Midbrain (tissue), 1 donor: ENCODE data around the gene KPNA1.
A peak's percentile ranks its signal among the peaks of the same experiment; 100 is the strongest.

Experiments used
- DNase-seq: peaks from one replicate; lab custom pipeline; 2025; lab: John Stamatoyannopoulos, UW

KPNA1 gene

DNA sequence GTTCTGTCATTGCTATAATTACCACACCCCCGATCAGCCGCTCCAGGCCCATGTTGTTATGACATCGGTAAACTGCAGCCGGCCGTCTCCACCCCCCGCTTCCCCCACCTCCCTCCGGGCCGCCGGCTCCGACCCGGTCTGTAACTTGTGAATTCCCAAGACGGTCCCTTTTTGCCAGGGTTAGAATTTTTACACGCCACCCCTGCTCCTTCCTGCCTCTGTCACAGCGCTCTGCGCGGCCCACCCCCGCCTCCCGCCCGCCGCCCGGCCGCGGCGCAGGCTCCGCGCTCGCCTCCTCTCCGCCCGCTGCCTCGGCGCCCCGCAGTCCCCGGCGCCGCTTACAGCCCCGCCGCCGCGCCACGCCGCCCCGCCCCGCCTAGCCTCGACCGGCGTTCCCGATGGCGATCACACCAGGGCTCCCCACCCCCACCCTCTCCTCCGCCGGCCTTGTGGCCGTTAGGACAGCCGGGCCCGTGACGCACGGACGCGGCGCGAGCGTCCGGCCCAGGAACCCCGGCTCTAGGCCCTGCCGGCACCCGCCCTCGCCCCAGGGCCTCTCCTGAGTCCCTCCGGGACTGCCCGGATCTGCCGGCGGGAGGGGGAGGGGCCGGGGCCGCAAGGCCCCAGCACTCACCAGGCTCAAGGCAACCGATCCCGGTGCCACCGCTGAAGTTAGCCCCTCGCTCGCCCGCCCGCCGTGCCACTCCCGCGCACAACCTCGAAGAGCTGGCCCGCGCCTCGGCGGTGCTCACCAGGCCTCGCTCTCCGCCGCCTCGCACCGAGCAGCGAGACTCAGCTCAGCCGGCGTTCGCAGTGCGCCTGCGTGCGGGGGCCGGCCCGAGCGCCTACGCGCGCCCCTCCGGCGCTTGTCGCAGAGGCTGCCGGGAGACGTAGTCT lies at the start of gene KPNA1:
Gene KPNA1, minus strand, starts transcription at position 817 of the 897 bp plus-strand sequence. CDS start 18,374 bp downstream, outside the sequence.
- peak; percentile 91 for DNase-seq

GRCh38 chr3:122564155-122564912 lies 49.6 kb upstream of the KPNA1 start, which contains the start of the genes DTX3L and PARP9:
Gene DTX3L (plus strand): TSS chr3:122564338. CDS start chr3:122564427, 89 bp downstream.
Gene PARP9 (minus strand): TSS chr3:122564300. CDS start chr3:122559620, 4,680 bp downstream.
- DNase-seq: peak; percentile 60

DNA sequence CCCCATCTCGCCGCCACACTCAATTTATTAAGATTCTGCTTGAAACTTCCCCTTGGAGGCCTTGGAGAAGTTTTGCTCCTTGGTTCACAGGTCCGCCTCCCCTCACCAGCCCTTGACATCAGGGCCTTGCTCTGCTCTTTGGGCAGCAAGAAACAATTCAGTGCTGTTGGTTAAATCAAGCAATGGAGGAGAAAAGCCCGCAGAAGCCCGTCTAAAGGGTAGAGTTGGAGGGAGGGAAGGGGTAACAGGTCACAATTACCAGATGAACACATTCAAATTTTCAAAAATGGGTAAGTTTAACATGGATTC lies 48.9 kb upstream of the KPNA1 start:
- DNase-seq: no peak

GRCh38 chr3:122562923-122563716 lies 48.4 kb upstream of the KPNA1 start:
- no peak for DNase-seq

- DNase-seq: peak; percentile 26
Observed at GRCh38 chr3:122560680-122561079, 45.9 kb upstream of the KPNA1 start.

DNA sequence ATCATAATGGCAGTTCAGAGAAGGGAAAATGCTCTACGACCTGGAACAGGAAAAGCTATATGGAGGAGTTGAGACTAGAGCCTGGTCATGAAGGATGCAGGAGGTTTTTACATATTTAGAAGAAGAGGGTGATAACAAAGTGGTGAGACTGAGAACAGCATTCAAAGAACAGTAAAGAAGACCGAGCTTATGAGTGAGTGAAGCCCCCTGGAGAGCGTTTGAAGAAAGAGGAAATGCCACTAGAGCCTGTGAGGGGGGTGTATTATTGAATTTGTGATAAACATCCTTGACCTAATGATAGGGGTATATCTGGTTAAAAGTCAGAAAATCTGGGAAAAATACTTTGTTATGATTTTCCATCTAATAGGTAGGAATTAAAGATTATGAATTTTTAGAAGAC lies 45.2 kb upstream of the KPNA1 start:
- no peak for DNase-seq

DNA sequence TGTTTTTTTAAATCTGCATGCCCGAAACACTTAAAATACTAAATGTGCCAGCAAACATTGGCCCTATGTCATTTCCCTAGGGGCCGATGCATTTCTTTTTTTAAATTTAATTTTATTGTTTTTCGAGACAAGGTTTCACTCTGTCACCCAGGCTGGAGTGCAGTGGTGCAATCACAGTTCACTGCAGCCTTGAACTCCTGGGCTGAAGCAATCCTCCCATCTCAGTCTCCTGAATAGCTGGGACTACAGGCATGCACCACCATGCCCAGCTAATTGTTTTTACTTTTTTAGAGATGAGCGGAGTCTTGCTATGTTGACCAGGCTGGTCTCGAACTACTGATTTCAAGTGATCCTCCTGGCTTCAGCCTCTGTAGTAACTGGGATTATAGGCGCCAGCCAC lies 43.9 kb upstream of the KPNA1 start:
- no peak for DNase-seq

GRCh38 chr3:122557356-122557755 lies 42.6 kb upstream of the KPNA1 start:
- DNase-seq: no peak

DNA sequence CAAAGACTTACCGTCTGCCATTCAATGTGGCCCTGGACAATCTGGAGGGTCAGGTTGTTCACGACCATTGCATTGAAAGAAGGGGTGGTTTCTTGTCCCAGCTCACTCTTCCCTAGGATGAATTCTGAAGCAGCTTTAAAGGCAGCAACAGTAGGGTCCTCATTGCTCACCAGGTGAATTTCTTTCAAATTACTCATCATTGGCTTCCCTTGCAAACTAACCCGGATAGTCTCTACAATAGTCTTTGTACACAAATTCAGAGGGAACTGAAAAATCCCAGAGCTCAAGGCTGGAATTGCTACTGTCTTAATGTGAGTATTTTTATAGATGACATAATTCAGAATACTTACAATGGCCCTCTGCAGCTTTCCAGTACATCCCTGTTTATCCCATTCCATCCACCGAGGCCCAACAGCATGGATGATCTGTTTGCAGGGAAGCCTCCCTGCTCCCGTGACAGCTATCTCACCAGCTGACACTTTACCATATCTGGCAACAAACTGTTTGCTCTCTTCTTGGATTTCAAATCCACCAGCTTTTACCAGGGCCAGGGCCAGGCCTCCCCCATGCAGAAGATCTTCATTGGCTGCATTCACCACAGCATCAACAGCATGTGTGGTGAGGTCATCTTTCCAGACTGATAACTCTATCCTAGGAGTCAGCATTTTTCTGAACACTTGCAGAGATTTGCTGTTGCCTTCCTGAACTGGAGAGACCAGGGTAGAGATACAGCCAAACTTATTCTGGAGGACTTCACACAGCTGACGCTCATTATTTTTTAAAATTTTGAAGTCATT lies 40.7 kb upstream of the KPNA1 start:
- no peak for DNase-seq

DNA sequence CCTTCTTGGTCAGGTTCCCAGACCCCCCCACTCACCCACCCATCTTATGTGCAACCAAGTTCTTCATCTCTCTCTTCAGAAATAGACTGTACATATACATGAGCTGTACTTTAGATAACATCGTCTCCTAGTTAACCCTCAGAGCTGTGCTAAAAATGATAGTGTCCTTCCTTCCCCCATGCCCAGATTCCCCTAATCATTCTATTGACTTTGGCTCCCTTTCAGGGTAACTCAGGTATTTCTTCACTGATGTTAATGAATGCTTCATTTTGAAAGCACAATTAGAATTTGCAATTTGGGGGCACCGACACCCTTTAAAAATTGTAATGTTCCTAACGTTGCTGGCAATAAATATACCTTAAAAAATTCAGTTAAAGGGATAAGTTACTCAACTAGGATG lies 38.4 kb upstream of the KPNA1 start:
- no peak for DNase-seq

DNA sequence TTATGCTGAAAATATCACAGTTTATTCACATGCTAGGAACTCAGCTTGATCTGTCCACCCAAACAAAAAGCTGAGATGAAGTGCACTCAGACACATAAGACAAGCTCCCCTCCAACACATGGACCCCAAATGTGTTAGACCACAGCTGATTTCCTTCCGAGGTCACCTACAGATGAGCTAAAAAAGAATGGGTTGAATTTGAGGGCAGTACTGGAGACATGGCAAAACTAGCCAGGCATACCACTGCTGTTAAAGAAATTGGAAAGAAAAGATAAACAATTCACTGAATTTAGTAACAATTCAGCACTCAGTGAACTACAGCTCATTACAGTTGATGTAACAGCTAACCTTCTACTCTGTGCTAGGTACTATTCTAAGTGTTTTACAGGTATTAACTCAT lies 33.9 kb upstream of the KPNA1 start:
- DNase-seq: no peak

DNA sequence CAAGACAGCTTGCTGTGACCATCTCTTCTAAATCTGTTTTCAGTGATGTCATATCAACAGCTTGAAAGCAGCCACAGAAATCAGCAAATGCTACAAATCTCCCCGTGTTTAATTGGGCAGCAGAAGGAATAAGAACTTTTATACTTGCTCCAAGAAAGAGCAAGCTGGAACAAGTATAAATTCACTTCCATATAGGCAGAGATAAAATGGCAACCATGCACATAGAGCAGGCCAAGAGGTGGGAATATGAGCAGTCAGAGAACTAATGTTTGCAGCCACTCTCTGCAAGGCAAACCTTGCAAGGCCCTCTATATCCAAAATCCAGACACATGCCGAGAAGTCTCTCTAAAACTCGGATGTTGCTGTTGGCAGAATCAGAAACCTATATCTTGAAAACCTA lies 33.3 kb upstream of the KPNA1 start:
- no peak for DNase-seq

DNA sequence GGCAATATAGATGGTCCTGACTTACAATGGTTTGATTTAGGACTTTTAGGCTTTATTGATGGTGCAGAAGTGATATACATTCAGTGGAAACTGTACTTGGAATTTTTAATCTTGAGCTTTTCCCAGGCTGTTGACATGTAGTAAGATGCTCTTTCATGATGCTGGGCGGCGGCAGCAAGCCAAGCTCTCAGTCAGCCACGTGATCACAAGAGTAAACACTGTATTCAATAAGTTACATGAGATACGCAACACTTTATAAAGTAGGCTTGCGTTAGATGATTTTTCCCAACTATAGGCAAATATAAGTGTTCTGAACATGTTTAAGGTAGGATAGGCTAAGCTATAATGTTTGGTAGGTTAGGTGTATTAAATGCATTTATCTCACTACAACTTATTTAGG lies 31.4 kb upstream of the KPNA1 start:
- no peak for DNase-seq

DNA sequence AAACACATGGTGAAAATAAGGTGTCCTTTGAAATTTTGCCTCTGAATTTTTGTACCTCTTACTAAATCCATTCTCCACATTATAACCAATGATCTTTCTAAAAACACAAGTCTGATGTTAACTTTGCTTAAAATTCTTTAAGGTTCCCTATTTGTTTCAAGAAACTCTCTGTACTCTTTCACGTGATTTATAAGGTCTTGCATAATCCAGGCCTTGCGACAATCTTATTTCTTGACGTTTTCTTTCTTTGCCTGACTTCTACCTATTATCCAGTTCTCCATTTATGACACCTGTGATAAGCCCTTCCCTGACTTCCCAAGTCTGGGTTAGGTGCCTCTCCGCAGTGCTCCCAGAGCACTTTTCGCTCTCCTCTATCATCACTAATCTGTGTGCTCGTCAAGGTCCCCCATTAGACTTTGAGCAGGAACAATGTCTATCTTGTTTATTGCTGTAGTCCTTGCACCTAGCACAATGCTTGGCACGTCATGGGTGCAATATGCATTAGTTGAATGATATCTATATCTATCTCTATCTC lies 24.3 kb upstream of the KPNA1 start:
- DNase-seq: no peak

- DNase-seq: no peak
Observed at GRCh38 chr3:122536632-122537001, 21.9 kb upstream of the KPNA1 start.

DNA sequence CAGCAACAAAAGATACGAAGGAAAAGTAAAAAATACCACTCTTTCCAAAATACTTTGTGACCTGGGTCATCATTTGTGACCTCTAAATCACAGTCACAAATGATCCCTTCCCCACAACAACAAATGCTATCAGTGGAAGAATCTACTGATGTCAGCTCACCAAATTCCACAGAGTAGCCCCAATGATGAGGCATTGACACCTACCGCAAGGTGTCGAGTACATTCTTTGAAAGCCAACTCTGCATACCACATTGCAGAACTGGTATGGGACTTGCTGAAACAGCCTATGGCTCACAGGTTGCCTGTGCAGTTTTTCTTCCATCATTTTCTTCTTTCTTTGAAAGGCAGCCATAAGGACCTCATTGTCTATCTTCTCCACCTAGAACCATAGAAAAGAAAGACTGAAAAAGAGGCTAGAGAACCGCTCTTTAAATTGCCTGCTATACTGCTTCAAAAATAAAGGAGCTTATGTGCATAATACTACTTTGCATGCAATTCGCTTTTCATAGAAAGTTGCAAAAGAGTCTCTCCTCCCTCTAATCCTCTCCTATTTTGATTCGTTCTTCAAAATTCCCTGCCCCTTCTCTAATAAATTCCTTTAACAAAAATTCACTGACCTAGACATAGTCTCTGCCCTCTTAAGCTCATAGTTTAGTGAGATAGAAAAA lies 21.4 kb upstream of the KPNA1 start:
- no peak for DNase-seq

DNA sequence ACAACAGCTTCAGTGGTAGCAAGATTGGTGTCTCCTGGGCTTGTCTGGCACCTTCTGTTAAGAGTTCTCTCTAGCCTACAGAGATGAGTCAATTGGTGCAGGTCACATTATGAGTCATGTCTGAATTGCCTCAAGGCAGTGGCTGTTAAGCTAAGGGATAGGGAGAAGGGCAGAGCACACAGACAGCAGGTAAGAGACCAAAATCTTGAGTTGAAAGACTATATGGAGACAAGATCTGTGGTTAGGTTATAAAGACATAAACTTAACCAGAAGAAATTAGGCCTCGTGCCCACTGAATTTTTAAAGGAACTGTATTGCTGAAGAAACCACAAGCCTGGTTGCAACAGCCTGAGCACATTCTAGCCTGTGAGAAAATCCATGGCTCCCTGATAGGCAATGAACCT lies 19.2 kb upstream of the KPNA1 start:
- DNase-seq: no peak

- no peak for DNase-seq
Observed at GRCh38 chr3:122533480-122533879, 18.7 kb upstream of the KPNA1 start.

DNA sequence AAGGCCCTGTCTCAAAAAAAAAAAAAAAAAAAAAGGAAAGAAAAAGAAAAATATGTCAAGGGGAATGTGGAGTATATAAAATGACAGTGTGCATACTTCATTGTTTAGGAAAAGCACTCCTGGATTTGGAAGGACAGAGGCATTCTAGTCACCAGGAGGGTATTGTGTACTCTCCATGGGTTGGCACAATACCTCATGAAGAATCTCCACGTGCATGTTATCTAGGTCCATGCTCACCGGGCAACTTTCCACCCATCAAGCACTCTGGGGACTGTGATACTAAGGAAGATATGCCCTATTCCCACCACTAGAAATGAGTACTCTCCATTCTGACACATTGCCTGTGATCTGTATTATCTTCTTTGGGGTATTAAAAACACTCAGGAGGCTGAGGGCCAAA lies 15.4 kb upstream of the KPNA1 start:
- DNase-seq: no peak

GRCh38 chr3:122523317-122523716 lies 8.6 kb upstream of the KPNA1 start:
- DNase-seq: no peak

DNA sequence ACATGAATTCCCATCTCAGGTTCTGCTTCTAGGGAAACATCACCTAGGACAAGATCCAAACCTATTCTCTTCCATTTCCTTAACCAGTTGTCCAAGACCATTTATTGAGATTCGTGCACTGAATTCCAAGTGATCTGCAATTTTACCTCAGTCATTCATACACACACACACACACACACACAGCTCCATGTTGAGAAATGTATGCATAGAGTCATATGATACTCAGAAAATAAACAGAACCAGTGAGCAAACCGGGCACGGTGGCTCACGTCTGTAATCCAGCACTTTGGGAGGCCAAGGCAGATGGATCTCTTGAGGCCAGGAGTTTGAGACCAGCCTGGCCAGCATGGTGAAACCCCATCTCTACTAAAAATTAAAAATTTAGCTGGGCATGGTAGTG lies 6.1 kb upstream of the KPNA1 start:
- DNase-seq: no peak
